GM12801 (cell line): ENCODE results near the gene FKBP5.

Experiments
- TF ChIP-seq, protein P1 (sequence below): IDR thresholded peaks from one replicate; pipeline ENCODE4 v1.5.1; 2011; ENCODE audit warnings: control low read depth; ENCODE audit not compliant: insufficient read length; ENCODE audit errors: extremely low read depth

FKBP5 gene

DNA sequence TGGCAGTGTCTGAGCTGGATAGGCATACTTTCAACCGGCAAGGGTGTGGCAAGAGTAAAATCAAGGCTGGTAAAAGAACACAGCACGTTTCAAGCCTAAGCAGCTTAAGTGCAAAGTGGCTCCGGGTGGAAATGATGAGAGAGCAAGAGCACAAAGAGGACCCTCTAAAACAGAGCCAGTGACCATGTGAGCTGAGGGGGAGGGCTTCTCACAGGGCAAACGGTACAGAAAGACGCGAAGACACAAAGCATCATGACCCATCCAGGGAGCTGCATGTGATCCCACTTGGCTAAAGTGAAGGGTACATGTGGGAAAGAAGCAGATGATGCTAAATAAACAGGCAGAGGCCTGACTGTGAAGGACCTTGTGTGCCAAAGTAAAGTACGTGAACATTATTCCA, 25.7 kb downstream of the FKBP5 start:
- TF ChIP-seq, protein P1, sequence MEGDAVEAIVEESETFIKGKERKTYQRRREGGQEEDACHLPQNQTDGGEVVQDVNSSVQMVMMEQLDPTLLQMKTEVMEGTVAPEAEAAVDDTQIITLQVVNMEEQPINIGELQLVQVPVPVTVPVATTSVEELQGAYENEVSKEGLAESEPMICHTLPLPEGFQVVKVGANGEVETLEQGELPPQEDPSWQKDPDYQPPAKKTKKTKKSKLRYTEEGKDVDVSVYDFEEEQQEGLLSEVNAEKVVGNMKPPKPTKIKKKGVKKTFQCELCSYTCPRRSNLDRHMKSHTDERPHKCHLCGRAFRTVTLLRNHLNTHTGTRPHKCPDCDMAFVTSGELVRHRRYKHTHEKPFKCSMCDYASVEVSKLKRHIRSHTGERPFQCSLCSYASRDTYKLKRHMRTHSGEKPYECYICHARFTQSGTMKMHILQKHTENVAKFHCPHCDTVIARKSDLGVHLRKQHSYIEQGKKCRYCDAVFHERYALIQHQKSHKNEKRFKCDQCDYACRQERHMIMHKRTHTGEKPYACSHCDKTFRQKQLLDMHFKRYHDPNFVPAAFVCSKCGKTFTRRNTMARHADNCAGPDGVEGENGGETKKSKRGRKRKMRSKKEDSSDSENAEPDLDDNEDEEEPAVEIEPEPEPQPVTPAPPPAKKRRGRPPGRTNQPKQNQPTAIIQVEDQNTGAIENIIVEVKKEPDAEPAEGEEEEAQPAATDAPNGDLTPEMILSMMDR, result no peak

DNA sequence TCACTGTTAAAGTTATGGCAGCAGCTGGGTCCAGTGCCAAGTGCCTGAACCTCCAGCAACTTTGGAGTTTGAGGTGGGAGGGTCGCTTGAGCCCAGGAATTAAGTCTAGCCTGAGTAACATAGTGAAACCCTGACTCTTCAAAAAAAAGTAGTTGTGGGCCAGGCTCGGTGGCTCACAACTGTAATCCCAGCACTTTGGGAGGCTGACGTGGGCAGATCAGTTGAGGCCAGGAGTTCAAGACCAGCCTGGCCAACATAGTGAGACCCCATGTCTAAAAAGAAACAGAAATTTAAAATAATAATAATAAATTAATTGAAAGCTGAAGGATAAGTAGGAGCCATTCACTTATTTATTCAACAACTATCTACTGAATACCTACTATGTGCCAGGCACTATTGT, 33.8 kb downstream of the FKBP5 start:
- TF ChIP-seq, protein P1, result no peak

DNA sequence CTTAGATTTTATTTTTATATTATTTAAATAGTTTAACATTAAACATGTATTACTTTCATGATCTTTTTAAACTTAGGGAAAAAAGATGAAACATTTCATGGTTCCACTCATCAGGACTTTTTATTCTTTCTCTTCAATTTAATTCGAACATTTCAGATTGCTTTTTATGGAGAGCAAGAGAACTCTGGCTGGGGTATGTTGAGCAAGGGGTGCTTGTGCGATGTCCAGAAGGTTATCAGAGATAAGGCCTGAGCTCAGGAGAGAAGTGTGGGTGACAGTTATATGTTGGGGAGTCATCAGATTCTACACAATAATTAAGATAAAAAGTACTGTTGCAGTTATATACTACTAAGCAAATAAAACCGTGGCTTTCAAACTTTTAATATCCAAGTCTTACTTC, 37.5 kb downstream of the FKBP5 start:
- TF ChIP-seq, protein P1, result no peak

DNA sequence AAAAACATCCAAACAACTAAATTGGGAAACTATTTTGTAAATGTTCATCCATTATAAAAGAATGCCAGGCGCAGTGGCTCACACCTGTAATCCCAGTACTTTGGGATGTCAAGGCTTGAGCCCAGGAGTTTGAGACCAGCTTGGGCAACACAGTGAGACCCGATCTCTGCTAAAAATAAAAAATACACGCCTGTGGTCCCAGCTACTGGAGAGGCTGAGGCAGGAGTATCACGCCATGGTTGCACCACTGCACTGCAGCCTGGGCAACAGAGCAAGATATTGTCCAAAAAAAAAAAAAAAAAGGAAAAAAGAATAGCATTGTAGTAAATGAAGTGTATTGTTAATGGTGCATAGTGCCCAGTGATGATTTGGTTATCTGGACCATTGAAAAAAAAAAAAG, 38.7 kb downstream of the FKBP5 start:
- TF ChIP-seq, protein P1, result no peak

DNA sequence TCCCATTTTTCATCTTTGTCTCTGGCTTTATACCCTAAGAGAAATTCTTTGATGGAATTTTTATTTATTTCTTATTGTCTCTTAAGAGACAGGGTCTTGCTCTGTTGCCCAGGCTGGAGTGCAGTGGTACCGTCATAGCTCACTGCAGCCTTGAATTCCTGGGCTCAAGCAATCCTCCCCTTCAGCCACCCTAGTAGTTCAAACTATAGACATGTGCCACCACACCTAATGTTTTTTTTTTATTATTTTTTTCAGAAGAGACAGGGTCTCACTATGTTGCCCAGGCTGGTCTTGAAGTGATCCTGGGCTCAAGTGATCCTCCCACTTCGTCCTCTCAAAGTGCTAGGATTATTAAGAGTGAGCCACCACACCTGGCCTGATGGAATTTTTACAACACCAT, 40.5 kb downstream of the FKBP5 start:
- TF ChIP-seq, protein P1, result no peak

DNA sequence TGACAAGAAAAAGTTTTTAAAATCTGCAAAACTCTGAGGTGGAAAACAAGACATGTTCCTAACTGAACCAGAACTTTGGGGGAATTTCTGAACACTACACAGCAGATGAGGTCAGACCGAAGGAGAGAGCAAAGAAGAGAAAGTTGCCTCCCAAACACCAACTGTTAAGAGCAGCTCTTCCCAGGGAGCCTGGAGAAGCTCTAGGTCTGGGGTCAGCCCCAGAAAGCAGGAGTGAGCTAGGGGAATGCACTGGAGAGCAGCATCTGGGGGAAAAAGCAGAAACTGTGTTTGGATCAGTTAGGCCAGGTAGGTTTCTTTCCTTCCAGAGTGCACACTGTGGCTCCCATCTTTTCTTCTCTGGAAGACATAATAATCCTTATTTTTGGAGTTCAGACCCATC, 41.3 kb downstream of the FKBP5 start:
- TF ChIP-seq, protein P1, result no peak

DNA sequence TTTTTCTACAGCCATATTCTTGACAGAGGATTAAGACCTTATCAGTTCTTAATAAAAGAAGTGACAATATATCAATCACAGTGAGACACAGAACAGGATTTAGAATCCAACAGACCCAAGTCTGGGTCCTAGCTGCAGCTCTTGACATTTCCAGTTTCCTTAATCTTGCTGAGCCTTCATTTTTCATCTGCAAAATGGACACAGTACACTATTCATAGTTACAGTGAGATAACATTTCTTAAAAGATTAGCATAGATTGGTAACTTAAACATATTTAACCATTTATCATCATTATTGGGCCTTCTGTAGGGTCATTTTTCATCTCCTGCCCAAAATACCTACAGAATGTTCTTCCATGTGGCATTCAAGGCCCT, 45.6 kb downstream of the FKBP5 start:
- TF ChIP-seq, protein P1, result no peak
